Stimulated activated CD8-positive, alpha-beta memory T cell treated with anti-CD3 and anti-CD28 coated beads, Interleukin-7, amount 100 ng/mL, for 4 hours (primary cell): ENCODE measurements around the gene STUB1.

Experiments
- DNase-seq, 2 donors: peaks; one replicate each; pipeline ENCODE4 v3.0.0-alpha.2; 2020; ENCODE audit warnings: low read depth in 2 of 2

Gene STUB1

DNA sequence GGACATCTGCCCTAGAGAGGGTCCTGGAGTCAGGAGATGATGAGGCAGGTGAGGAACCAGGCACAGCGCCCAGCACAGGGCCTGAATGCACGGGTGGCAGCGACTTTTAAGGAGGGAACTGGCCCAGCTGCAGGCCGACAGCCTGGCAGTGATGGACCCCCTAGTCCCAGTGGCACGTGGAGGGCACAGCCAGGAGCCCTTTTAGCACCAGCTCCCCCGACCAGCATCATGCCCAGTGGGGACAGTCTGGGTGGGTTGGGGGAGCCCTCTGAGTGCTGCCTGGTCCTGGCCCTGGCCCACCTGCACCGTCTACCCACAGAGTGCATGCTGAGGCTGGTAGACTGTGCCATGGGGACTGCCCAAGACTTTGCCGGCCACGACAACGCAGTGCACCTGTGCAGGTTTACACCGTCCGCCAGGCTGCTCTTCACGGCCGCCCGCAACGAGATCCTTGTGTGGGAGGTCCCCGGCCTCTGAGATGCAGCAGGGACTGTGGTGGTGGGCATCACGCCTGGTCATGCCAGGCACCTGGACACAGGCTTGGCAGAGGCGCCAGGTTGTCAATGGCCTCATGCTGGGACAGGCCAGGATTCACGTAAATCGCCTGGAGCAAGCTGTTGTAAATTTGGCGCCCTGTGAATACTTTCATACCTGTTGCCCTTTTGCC lies 13.0 kb upstream of the STUB1 start:
- DNase-seq = no peak

DNA sequence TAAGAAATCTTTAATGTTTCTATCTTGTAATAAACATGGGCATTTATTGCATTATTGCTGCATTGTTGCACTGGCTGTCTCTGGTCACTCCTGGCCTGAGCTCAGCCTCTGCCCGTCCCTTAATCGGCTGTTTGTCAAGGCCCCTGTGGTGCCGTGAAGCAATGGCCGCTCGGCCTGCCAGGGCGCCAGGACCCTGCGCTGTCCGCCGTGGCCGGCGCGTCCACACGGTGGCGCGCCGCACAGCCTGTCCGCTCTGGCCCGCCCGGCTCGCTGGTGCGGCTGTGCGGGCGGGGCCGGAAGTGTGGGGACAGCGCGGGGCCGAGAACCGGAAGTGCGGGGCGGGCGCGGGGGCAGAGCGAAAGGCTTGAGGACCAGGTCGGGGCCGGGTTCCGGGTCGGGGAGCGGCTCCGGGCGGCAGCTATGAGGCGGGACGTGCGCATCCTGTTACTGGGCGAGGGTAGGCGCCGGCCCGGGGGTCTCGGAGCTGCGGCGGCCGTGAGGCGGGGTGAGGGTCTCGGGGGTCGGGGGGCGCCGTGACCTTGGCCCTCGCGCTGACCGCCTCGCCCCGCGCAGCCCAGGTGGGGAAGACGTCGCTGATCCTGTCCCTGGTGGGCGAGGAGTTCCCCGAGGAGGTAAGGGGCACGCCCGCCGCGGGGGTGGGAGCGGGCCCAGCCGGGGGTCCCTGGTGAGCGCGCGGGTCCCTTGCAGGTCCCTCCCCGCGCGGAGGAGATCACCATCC lies 12.3 kb upstream of the STUB1 start, which contains the start of gene RHOT2:
TSS of gene RHOT2 (plus strand) at position 353 of the 739 bp plus-strand sequence. CDS start at position 421, 68 bp downstream.
- DNase-seq = peak; percentile 80 to 91

DNA sequence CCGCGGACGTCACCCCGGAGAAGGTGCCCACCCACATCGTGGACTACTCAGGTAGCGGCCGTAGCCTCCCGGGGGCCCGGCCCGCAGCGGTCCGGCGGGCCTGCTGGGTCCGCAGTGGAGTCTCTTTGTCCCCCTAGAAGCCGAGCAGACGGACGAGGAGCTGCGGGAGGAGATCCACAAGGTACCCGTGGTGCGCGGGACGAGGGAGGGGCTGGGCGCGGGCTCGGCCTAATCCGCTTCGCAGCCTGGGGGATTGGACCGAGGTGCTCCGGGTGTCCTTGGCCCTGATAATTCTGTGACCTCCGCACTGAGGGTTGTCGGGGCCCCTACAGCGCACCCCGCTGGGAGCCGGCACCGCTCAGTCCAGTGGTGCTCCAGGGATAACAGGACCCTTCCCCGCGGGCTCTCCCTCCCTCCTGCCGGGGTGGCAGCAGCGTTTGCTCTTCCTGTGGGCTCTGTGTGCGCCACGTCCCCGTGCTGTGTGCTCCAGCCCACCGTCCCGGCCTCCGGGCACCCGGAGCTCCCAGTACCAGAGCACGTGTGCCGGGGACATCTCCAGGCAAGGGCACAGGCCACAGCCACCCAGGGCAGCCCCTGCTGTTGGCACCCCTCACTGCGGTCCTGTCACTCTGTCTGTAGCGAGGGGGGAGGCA lies 11.6 kb upstream of the STUB1 start:
- DNase-seq = no peak

DNA sequence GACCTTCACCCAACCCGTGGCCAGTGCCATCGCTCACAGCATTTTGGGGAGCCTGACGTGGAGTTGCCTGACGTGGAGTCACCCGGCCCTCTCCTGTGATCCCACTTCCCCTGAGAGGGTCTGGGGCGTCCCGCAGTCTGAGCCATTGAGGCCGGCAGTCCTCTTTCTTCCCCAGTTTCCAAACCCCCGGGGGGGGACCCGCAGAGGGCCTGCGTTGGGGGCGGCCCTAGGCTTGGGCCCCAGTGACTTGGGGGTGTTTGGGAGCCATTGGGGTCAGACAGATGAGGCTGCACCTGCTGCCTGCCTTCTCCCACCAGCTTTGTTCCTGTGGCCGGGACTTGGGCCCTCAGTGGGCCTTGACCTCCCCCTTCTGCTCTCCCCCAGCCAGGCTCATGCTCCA lies 10.5 kb upstream of the STUB1 start:
- no peak for DNase-seq

DNA sequence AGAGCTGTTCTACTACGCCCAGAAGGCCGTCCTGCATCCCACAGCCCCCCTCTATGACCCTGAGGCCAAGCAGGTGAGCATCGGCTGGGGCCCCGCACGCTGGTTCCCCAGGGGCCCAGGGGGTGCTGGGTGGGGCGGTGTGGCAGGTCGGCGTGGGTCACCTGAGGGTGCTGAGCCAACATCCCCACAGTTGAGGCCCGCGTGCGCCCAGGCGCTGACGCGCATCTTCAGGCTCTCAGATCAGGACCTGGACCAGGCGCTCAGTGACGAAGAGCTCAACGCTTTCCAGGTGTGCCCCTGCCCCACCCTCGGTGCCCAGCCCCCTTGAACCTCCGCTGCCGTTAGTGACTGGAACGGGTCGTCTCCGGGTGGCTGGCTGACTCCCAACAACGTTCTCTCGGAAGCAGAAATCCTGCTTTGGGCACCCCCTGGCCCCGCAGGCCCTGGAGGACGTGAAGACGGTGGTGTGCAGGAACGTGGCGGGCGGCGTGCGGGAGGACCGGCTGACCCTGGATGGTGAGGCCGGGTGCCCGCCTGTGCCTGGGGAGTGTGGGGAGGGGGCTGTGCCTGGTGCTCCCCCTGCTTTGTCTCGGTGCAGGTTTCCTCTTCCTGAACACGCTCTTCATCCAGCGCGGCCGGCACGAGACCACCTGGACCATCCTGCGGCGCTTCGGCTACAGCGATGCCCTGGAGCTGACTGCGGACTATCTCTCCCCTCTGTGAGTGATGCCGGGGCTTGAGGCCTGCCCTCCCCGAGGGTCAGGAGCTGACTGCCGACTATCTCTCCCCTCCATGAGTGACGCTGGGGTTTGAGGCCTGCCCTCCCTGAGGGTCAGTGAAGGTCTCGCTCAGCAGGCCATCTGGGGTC lies 9.5 kb upstream of the STUB1 start:
- DNase-seq = no peak

DNA sequence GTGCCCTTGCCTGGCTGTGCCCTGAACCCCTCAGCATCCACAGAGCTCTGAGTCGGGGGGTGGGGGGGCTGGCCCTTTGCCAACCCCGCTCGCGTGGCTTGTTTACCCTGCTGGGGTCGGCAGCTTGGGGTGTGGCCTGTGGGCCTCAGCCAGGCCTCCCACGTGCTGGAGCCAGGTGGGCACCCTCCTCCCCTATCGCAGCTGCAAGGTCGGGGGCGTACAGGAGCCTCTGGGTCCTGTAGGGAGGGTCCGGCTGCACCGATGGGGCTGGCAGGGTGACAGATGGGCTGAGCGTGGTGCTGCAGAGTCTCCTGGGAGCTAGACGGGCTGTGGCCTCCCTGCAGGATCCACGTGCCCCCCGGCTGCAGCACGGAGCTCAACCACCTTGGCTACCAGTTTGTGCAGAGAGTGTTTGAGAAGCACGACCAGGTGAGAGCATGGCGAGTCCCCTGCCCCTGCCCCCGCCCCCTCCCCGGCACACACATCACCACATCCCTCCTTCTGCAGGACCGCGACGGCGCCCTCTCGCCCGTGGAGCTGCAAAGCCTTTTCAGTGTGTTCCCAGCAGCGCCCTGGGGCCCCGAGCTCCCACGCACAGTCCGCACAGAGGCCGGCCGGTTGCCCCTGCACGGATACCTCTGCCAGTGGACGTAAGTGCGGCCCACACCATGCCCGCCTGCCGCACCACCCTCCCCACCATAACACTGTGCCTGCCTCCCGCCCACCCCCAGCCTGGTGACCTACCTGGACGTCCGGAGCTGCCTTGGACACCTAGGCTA lies 8.7 kb upstream of the STUB1 start:
- DNase-seq = no peak

DNA sequence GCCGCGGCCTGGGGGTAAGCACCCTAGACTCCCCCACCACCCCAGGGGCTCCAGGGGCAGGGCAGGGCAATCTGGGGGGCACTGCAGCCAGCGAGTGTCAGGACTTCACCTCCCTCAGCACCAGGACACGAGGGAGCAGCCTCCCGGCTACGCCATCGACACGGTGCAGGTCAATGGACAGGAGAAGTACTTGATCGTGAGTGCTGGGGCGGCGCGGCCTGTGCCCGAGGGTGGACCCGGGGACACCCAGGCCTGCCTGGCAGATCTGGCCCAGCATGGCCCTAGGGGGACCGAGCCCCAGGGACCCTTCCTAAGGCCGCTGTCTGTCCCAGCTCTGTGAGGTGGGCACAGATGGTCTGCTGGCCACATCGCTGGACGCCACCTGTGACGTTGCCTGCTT lies 7.8 kb upstream of the STUB1 start:
- DNase-seq = no peak

DNA sequence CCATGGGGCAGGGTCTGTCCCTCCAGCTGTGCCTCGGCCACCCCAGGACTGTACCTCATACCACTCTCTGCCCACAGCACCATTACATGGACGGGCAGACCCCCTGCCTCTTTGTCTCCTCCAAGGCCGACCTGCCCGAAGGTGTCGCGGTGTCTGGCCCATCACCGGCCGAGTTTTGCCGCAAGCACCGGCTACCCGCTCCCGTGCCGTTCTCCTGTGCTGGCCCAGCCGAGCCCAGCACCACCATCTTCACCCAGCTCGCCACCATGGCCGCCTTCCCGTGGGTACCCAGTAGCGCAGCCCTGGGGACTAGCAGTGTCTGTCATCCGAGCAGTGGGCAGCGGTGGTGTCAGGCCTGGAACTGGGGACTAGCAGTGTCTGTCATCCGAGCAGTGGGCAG lies 7.4 kb upstream of the STUB1 start:
- DNase-seq = no peak

DNA sequence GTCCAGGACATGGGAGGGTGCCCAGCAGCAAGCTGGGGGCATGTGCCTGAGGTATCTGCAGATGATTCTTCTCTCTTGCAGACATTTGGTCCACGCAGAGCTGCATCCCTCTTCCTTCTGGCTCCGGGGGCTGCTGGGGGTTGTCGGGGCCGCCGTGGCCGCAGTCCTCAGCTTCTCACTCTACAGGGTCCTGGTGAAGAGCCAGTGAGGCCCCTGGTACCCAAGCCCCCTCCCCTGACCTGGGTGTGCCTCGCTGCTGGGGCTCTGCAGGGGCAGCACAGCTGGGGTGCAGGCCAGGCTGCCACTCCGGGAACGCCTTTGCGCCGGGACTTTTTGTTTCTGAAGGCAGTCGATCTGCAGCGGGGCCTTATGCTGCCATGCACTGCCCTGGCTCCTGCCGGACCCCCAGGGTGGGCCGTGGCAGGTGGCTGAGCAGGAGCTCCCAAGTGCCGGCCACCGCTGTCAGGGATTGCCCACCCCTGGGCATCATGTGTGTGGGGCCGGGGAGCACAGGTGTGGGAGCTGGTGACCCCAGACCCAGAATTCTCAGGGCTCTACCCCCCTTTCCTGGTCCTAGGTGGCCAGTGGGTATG lies 6.7 kb upstream of the STUB1 start:
- no peak for DNase-seq

DNA sequence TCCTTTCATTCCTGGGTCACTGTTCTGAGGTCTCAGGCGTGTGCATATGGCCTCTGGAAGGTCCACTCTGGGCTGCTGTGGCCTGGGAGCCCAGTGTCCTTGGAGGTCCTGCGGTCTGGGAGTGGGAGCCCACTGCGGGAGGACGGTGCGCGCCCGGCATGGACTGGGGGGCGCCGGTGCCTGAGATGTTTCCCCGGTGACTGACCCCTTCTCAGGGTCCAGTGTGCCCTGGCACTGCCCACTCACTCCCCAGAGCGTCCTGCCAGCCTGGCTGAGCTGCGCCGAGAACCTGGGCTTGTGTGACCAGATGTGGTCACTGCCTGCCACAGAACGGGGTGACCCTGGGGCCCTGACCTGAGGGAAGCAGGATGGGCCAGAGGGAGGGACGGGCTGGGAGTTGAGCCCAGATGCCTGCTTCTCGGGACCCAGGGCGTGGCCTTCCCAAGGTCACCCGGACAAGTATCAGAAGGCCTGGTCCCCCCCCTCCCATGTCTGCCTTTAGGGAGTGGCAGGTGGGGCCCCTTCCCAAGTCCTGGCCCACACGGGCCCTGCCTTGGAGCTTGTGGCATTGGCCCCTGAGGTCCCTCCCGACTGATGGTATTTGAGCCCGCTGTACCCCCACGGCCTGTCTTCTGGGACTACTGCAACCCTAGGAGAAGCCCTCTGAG lies 5.9 kb upstream of the STUB1 start:
- no peak for DNase-seq

DNA sequence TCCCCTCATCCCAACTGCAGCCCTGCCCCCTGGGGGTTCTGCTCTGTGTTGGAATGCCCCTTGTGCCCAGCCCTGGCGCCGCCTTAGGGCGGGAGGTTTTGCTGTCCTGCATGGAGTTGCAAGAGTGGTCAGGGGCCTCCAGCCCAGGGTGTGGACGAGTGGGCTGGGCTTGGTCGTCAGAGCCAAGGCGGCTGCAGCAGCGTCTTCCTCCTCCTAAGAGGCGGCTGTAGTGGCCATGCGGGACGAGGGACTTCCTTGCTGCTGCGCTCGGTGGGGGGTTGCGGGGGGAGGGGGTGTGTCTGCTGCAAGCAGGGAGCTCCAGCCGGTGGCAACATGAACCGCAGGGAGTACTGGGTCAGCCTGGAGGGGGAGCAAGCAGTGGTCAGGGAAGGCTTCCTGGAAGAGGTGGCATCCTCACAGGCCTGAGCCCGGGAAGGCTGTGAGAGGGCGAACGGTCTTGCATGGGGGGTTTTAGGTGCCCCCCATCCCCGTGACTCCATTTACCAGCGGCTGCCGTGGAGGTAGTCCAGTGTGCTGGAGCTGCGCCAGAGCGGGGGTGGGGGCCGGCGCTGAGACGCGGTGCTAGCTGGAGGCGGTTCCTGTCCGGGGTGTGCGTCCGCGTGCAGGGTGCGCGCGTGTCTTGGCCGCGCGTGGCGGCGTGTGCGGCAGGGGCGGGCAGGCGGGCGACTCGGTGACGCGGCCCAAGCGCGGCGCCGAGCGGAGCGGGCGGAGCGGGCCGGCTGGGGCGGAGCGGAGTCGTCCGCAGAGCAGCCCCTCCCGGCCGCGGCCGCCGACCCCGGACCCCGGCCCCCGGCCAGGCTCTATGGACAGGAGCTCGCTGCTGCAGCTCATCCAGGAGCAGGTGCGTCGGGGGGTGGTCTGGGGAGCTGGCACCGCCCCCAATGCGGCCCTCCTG lies 5.0 kb upstream of the STUB1 start, which contains the start of gene RHBDL1:
TSS of gene RHBDL1 (plus strand) at position 704 of the 916 bp plus-strand sequence. CDS start at position 824, 120 bp downstream.
- no peak for DNase-seq

DNA sequence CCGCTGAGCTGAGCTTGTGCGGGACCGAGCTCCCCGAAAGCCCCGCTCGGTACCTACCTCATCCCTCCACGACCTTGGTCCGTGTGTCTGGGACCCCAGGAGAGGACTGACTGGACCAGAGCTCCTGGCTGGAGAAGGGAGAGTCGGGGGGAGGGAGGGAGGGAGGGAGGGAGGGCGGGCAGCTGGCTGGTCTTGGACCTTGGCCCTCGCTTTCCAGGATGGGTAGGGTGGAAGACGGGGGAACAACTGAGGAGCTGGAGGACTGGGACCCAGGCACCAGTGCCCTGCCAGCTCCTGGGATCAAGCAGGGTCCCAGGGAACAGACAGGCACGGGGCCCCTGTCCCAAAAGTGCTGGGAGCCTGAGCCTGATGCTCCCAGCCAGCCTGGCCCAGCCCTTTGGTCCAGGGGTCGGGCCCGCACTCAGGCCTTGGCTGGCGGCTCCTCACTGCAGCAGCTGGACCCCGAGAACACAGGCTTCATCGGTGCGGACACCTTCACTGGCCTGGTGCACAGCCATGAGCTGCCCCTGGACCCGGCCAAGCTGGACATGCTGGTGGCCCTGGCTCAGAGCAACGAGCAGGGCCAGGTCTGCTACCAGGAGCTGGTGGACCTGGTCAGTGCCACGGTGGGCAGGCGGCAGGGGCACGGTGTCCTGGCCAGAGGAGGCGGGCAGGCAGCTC lies 4.2 kb upstream of the STUB1 start:
- DNase-seq = no peak

DNA sequence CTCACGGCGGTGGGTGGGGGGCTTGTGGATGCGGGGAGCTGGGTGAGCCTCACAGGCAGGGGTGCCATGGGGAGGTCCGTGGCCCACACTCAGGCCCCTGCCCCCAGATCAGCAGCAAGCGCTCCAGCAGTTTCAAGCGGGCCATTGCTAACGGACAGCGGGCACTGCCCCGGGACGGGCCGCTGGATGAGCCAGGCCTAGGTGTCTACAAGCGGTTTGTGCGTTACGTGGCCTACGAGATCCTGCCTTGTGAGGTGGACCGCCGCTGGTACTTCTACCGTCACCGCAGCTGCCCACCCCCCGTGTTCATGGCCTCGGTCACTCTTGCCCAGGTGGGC lies 3.7 kb upstream of the STUB1 start:
- DNase-seq = no peak

DNA sequence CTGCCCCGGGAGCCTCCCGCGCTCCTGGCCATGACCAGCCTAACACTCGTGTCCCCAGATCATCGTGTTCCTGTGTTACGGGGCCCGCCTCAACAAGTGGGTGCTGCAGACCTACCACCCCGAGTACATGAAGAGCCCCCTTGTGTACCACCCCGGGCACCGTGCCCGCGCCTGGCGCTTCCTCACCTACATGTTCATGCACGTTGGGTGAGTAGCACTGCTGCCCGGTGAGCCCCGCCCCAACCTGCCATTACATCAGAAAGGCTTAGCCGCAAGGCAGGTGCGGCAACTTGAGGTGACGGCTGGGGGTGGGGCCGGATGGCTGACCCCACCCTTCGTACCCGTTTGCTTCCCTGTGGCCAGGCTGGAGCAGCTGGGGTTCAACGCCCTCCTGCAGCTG lies 3.3 kb upstream of the STUB1 start:
- DNase-seq = no peak

DNA sequence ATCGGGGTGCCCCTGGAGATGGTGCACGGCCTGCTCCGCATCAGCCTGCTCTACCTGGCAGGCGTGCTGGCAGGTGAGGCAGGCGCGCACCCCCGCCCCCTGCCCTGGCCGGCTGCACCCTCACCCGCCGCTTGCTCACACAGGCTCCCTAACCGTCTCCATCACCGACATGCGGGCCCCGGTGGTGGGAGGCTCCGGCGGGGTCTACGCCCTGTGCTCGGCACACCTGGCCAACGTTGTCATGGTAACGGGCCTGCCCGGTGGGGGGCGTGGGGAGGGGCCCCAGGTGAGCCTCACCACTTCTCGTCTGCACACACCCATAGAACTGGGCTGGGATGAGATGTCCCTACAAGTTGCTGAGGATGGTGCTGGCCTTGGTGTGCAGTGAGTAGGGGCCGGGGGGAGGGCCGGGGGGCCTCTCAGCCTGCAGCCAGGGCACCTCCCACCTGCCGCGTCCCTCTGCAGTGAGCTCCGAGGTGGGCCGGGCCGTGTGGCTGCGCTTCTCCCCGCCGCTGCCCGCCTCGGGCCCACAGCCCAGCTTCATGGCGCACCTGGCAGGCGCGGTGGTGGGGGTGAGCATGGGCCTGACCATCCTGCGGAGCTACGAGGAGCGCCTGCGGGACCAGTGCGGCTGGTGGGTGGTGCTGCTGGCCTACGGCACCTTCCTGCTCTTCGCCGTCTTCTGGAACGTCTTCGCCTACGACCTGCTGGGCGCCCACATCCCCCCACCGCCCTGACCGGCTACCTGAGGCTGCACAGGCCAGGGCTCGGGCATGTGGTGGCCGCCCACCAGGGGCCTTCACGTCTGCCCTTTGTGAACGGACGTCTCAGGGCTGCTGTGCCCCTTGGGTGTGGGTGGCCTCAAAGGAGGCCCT lies 2.7 kb upstream of the STUB1 start:
- no peak for DNase-seq

DNA sequence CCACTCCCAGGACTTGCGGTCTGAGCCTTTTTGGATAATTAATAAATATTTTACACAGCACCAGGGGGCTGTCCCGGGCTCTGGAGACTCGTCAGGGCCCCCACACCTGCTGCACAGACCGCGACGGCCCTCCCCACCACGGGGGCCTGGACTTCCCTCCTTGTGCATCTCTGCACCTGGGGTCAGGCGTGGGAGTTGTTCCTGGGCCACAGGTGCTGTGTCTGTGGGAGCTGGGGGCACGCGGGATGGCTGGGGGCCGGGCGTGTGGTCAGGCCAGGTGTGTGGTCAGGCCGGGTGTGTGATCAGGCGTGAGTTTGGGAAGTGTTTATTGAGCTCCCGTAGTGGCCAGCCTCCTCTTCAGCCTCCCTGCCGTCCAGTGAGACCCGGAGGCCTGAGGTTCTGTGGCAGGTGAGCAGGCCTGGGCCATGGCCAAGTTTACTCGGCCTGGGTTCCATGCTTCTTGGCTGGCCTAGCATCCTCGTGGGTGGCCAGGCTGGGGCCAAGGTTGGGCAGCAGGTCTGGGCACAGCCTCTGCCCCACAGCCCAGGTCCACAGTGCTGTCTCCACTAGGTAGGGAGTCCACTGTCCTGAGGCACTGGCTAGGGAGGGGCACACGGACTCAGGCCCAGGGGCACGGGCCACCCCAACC lies 1.9 kb upstream of the STUB1 start:
- DNase-seq = no peak
